Measurements from ENCODE around the gene ZDHHC8. TPM values are rescaled to one million over a fixed set of nuclear protein-coding genes. Genes with fewer than 3 reads are reported as not detected.

The ZDHHC8 gene
- total RNA-seq, 1 donor from 2014 or later = 35.5 TPM

DNA sequence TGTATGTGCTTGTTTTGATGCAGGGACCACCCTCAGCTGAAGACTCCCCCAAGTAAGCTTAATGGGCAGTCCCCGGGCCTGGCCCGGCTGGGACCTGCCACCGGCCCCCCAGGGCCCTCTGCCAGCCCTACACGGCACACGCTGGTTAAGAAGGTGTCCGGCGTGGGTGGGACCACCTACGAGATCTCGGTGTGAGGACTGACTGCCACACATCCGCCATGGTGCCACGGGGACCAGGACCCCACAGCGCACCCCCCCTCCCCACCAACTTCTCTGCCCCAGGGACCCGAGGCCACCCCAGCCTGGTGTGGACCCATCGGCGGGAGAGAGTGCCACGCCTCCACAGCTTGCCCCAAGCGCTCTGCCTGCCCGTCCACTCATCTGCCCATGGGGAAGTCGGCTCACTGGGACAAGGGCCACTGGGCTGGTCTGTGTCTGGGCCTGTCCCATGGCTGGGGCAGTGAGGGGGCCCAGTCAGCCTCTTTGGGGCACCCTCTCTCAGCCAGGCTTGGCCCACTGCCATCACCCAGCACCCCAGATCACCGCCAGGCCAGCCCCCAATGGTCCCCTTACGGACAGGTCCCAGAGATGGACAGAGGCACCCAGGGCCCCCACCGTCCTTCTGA lies 13.7 kb downstream of the ZDHHC8 start:
- H3K27ac ChIP-seq = no peak overlapping the region
- TF ChIP-seq, protein P1, sequence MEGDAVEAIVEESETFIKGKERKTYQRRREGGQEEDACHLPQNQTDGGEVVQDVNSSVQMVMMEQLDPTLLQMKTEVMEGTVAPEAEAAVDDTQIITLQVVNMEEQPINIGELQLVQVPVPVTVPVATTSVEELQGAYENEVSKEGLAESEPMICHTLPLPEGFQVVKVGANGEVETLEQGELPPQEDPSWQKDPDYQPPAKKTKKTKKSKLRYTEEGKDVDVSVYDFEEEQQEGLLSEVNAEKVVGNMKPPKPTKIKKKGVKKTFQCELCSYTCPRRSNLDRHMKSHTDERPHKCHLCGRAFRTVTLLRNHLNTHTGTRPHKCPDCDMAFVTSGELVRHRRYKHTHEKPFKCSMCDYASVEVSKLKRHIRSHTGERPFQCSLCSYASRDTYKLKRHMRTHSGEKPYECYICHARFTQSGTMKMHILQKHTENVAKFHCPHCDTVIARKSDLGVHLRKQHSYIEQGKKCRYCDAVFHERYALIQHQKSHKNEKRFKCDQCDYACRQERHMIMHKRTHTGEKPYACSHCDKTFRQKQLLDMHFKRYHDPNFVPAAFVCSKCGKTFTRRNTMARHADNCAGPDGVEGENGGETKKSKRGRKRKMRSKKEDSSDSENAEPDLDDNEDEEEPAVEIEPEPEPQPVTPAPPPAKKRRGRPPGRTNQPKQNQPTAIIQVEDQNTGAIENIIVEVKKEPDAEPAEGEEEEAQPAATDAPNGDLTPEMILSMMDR (IDR thresholded peaks at IDR 0.05) = no peak
- no peaks in the 10 kb centered on the region for H3K27me3 ChIP-seq
- DNase-seq (ENCODE audit: low spot score in 2 of 2) = no peak
- no peak overlapping the region for H3K4me3 ChIP-seq
- peaks cover 20 to 31% of the 10 kb centered on the region in 2 donors for H3K36me3 ChIP-seq
- no peaks in the 10 kb centered on the region for H3K9me3 ChIP-seq
- intact Hi-C loops (cut with DNase I) = no loop called here
- H3K4me1 ChIP-seq = no peaks in the 10 kb centered on the region

DNA sequence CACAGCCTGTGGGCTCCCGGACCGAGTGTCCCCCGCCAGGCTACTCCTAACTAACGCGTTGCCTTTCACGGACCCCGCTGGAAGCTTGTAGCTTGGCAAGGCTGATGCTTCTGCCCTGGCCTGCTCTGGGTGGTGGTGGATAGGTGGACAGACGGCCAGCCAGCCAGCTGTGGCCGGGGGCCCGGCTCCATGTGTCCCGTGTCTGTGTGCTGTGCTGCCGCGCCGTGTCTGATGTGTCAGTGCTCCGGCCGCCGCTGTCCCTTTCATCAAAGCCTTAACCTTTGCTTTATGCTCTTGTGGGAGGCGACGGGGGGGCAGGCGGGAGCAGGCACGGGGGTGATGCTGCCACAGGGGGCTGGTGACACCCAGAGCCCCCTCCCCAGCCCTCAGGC lies 14.2 kb downstream of the ZDHHC8 start:
- Histone ChIP-seq H3K36me3 (peaks cover 20 to 29% of the 10 kb centered on the region in 2 donors), H3K27ac (no peak overlapping the region), H3K4me3 (no peak overlapping the region), H3K27me3 (no peaks in the 10 kb centered on the region), H3K4me1 (no peaks in the 10 kb centered on the region), H3K9me3 (no peaks in the 10 kb centered on the region)
- intact Hi-C loops (cut with DNase I) = no loop called here
- DNase-seq (ENCODE audit: low spot score in 2 of 2) = no peak
- TF ChIP-seq, protein P1 (IDR thresholded peaks at IDR 0.05) = no peak

DNA sequence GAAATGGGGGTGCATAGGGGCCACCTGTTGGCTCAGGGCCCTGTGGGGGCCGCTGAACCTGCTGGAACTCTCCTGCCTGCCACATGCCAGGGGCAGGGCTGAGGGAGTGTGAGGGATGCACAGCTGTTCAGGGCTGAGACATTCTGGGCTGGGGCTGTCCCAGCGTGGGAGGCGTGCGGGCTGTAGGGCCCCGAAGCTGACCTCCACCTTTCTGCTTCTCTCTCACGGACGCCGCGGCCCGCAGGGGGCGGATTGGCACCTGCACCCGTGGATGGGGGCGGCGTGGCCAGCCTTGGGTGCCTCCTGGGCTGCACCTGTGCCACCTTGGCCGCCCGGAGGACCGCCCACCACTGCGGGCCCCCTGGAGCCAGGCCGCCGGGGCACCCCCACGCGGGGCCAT lies 15.2 kb downstream of the ZDHHC8 start:
- TF ChIP-seq, protein P1 (IDR thresholded peaks at IDR 0.05) = no peak
- H3K4me3 ChIP-seq = no peak overlapping the region
- H3K27me3 ChIP-seq = no peaks in the 10 kb centered on the region
- no peak for DNase-seq (ENCODE audit: low spot score in 2 of 2)
- intact Hi-C loops (cut with DNase I) = no loop called here
- H3K4me1 ChIP-seq = no peaks in the 10 kb centered on the region
- H3K36me3 ChIP-seq = peaks cover 17 to 24% of the 10 kb centered on the region in 2 donors
- no peak overlapping the region for H3K27ac ChIP-seq
- H3K9me3 ChIP-seq = no peaks in the 10 kb centered on the region

DNA sequence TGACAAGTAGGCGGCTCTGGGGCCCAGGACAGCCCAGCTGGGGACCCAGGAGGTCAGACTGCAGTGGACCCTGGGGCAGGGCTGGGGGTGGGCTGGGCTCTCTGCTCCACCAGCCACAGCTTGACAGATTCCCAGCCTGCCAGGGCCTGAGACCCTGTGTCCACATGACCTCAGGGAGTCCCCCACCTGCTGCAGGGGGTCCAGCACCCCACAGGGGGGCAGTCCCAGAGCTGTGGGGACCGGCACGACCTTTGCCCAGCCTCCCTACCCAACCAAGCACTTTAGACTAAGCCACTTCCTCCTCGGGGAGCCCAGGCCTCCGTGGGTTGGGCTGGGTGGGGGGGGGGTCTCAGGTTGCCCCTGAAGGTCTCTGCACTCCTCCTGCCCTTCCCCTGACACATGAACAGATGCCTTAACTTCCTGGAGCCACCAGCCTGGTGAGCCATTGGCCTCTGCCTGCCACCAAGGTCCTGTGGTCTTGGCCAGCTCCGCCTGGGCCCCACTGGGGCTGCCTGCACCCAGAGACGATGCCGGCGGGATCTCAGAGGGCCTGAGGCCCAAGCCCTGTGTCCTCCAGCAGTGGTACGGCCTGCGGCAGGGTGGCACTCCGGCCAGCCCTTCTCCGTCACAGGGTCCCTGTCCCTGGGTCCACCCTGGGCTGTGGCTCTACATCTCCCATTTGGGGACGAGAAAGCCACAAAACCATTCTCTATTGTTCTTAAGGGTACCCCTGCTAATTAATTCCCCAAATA lies 15.8 kb downstream of the ZDHHC8 start:
- H3K4me1 ChIP-seq = no peaks in the 10 kb centered on the region
- no peak overlapping the region for H3K4me3 ChIP-seq
- no peaks in the 10 kb centered on the region for H3K9me3 ChIP-seq
- H3K36me3 ChIP-seq = peaks cover 17 to 24% of the 10 kb centered on the region in 2 donors
- no peaks in the 10 kb centered on the region for H3K27me3 ChIP-seq
- no peak for DNase-seq (ENCODE audit: low spot score in 2 of 2)
- intact Hi-C loops (cut with DNase I) = no loop called here
- no peak overlapping the region for H3K27ac ChIP-seq
- TF ChIP-seq, protein P1 (IDR thresholded peaks at IDR 0.05) = no peak

DNA sequence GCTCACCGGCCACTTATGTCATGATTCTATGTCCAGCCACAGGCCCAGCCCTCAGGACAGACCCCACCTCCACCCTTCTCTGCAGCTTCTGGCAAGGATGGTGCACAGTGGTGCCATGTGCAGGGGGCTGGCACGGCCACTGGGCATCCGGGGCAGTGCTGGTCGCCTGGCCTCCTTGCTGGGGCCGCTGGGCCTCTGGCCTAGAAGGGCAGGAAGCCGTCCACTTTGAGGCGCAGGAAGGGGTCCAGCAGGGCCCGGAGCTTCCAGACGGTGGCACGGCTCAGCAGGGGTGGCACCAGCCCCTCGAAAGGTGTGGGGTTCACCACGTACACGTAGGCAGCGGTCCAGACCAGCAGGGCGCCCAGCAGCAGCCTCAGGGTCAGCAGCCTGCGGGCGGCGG lies 16.8 kb downstream of the ZDHHC8 start:
- H3K9me3 ChIP-seq = no peaks in the 10 kb centered on the region
- H3K27me3 ChIP-seq = no peaks in the 10 kb centered on the region
- no peak overlapping the region for H3K27ac ChIP-seq
- no peaks in the 10 kb centered on the region for H3K4me1 ChIP-seq
- H3K36me3 ChIP-seq = peaks cover 9 to 18% of the 10 kb centered on the region in 2 donors
- H3K4me3 ChIP-seq = no peak overlapping the region
- TF ChIP-seq, protein P1 (IDR thresholded peaks at IDR 0.05) = no peak
- intact Hi-C loops (cut with DNase I) = no loop called here
- DNase-seq (ENCODE audit: low spot score in 2 of 2) = no peak
